A549 (cell line): ENCODE data around the gene FBN2.

Experiments
- CHD4 ChIP-seq: fragments of 200-600 bp; sonication (generic); IDR thresholded peaks from 2 replicates; pipeline ENCODE4 v1.6.1; 2016; ENCODE audit warnings: antibody characterized with exemption, mild to moderate bottlenecking, borderline replicate concordance
- CTCF ChIP-seq: fragments of >200 bp; sonication (Bioruptor Twin); formaldehyde crosslinking; IDR thresholded peaks from 3 replicates; pipeline ENCODE4 v1.5.1; 2016
- EP300 ChIP-seq, 2 experiments: fragments of >200 bp; sonication (Bioruptor Twin); formaldehyde crosslinking; IDR thresholded peaks; 2 replicates in 1 of 2; 3 replicates in 1 of 2; pipeline ENCODE4 v1.6.1; 2016 to 2017
- NFE2L2 ChIP-seq: fragments of 150-350 bp; conservative IDR thresholded peaks from 2 replicates; pipeline ENCODE4 v1.6.1; 2014; ENCODE audit warnings: low read length
- POLR2A ChIP-seq: IDR thresholded peaks from 2 replicates; pipeline ENCODE4 v1.6.1; 2012; ENCODE audit warnings: mild to moderate bottlenecking, low read length
- SMC3 ChIP-seq: fragments of >200 bp; sonication (Bioruptor Twin); formaldehyde crosslinking; IDR thresholded peaks from 3 replicates; pipeline ENCODE4 v1.6.1; 2018; ENCODE audit warnings: inconsistent platforms

DNA sequence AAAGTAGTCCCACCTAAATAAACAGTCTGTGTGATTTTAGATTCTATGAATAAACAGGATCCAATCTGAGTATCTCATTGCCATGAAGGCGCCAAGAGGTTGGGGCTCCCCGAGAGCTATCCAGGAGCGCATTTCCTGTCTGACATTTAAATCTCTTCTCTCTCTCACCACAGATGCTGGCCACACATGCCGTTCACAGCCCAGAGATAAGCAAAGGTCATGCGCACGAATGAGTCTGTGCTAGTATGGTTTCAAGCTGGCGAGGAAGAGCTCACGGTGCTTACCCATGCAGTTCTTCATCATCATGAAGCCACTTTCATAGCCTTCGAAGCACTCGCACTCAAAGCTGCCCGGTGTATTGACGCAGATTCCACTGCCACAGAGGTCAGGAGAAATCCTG, 199.4 kb downstream of the FBN2 start:
- TF ChIP-seq NFE2L2, result no peak
- TF ChIP-seq POLR2A, result no peak
- no peak for TF ChIP-seq CHD4
- no peak for TF ChIP-seq EP300 (IDR thresholded peaks at IDR 0.05)
- TF ChIP-seq CTCF, result no peak
- no peak for TF ChIP-seq SMC3
